ENCODE data around the gene PLOD3. TPM values are rescaled to one million over a fixed set of nuclear protein-coding genes. Genes with fewer than 3 reads are reported as not detected.
A peak's percentile ranks its signal among the peaks of the same experiment; 100 is the strongest.

The PLOD3 gene
- total and polyA plus RNA-seq, 10 donors: 20.4 to 72.5 (median 50.3) TPM

DNA sequence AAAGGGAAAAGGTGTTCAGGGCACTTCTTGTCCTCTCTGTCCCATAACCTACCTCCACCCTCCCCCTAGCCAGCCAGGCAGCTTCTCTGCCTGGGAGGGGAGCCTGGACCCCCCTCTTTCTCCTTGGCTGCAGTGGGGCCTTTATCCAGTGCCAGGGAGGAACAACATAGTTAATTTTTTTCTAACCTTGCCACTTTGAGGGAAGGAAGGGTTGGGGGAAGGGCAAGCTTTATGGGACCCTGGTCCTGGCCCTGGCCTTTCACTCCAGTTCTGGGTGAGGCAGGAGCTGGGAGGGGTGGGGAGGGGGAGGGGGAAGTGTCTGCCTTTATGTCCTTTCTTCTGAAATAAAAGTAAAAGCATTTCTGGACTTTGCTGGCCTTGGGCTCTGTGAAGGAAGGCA, 56.5 kb downstream of the PLOD3 start:
- Histone ChIP-seq H3K27ac (peak overlapping the region in 2 of 8 donors; percentile 11 to 14), H3K36me3 (peaks cover 0 to 47% (median 17%) of the 10 kb centered on the region in 6 donors), H3K27me3 (replicated peaks in 1 of 7) (peaks cover 0 to 43% (median 38%) of the 10 kb centered on the region in 7 donors), H3K4me3 (no peak overlapping the region), H3K4me1 (peaks cover 26 to 48% (median 39%) of the 10 kb centered on the region in 6 donors), H3K9me3 (peaks cover 0 to 6% (median 0%) of the 10 kb centered on the region in 8 donors)
- no peak for TF ChIP-seq POLR2AphosphoS5 (IDR thresholded peaks at IDR 0.05)
- intact Hi-C loops (cut with DNase I; ENCODE audit: low total_unique reads): no loop called here
- no peak for DNase-seq

DNA sequence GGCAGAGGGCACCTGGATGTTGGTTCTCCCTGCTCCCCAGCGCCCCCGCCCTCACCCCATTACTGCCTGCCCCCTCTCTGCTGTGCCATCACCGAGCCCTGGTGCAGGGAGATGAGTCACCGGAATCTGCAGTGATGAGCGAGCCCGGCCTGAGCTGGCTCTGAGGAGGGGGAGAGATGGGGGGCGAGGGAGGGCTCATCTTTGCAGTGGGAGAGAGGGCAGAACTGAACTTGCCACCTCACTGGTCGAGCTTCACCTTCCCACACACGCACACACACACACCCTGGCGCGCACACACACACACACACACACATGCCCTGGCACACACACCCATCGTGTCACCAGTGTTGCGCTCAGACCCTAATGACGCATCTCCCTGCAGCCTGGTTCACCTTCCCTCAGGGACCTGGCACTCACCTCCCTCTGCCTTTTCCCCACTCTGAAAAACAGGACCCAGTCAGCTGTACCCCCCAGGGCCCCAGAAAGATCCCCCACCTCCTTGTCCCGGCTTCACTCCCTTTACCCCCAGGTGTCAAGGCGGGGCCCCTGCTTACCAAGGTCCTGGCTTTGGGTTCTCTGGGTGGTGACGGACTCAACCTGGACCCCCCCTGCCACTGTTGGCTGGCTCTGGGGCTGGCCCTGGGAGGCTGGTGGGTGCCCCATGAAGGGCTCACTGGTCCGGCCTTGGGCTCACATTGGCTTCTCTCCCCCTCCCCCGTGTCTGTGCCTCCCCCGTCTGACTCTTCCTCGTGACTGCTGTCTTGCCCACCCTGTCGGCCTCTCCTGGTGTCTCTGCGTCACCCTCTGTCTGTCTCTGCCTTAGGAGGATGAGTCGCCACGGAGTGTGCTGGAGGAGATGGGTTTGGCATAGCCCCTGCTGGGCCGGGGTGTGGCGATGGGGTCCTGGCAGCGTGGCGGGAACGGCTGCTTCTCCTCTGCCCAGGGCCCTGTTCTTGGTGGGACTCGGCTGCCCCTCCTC, 57.4 kb downstream of the PLOD3 start:
- H3K4me1 ChIP-seq: peaks cover 22 to 47% (median 37%) of the 10 kb centered on the region in 6 donors
- no peak for DNase-seq
- no peak overlapping the region for H3K4me3 ChIP-seq
- 82 to 93% (median 85%) methylated on average over 28 to 31 of the region's 31 CpGs for WGBS, 5 donors
- H3K27me3 ChIP-seq (replicated peaks in 1 of 7): peaks cover 0 to 34% (median 29%) of the 10 kb centered on the region in 7 donors
- H3K9me3 ChIP-seq: no peaks in the 10 kb centered on the region
- H3K27ac ChIP-seq: peak overlapping the region in 2 of 8 donors; percentile 11 to 36
- TF ChIP-seq POLR2AphosphoS5 (IDR thresholded peaks at IDR 0.05) (no peak), POLR2A (IDR thresholded peaks at IDR 0.05) (no peak)
- TF ChIP-seq, protein P1, sequence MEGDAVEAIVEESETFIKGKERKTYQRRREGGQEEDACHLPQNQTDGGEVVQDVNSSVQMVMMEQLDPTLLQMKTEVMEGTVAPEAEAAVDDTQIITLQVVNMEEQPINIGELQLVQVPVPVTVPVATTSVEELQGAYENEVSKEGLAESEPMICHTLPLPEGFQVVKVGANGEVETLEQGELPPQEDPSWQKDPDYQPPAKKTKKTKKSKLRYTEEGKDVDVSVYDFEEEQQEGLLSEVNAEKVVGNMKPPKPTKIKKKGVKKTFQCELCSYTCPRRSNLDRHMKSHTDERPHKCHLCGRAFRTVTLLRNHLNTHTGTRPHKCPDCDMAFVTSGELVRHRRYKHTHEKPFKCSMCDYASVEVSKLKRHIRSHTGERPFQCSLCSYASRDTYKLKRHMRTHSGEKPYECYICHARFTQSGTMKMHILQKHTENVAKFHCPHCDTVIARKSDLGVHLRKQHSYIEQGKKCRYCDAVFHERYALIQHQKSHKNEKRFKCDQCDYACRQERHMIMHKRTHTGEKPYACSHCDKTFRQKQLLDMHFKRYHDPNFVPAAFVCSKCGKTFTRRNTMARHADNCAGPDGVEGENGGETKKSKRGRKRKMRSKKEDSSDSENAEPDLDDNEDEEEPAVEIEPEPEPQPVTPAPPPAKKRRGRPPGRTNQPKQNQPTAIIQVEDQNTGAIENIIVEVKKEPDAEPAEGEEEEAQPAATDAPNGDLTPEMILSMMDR (IDR thresholded peaks at IDR 0.05 in 8 of 11, conservative IDR thresholded peaks at IDR 0.05 in 3 of 11): no peak
- H3K36me3 ChIP-seq: peaks cover 0 to 47% (median 17%) of the 10 kb centered on the region in 6 donors
- intact Hi-C loops (cut with DNase I; ENCODE audit: low total_unique reads): no loop called here

DNA sequence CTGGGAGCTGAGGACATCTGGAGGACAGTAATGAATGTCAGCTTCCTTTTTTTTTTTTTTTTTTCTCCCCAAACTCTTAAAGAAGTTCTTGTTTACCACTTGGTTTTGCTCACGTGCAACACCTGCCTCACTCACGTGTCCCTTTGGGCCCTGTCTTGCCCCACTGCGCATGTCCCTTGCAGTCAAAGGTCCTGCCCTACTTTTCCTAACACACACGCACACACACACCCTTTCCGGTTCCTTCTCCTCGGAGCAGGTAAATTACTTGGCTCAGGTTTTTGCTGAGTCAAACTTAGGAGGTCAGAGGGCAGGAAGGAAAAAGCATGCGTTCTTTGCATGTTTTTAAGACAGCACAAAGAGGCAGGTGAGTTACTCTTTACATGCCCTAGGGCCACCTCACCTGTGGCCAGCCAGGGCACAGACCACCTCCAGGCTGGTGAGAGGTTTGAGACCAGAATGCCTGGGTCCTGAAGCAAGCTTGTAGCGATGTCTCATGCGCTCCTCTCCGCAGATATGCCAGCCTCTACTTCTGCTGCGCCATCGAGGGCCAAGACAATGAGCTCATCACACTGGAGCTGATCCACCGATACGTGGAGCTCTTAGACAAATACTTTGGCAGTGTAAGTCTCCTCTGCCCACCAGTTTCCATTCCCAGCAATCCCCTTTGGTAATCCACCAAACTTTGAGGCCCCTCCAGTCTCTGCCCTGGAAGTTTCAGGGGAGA, 60.4 kb downstream of the PLOD3 start:
- H3K36me3 ChIP-seq: peaks cover 0 to 47% (median 17%) of the 10 kb centered on the region in 6 donors
- WGBS, 5 donors: 88 to 93% (median 90%) methylated on average over 14 of the region's 14 CpGs

DNA sequence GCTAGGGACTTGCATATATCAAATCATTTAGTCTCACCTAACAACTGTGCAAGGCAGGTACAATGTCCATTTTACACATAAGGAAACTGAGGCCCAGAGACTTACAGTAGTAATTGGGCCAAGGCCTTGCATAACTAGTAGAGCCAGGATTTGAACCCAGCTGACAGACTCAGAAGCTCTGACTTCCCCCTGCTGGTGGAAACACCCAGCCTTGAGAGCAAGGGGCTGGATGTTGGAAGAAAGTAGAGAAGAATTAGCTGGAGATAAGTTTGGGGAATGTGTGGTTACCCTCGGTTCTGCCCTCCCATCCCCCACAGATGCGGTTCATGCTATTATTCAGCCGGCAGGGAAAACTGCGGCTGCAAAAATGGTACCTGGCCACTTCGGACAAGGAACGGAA, 61.1 kb downstream of the PLOD3 start:
- Histone ChIP-seq H3K4me3 (no peak overlapping the region), H3K9me3 (no peaks in the 10 kb centered on the region), H3K36me3 (peaks cover 0 to 47% (median 17%) of the 10 kb centered on the region in 6 donors), H3K4me1 (peaks cover 7 to 29% (median 19%) of the 10 kb centered on the region in 6 donors), H3K27me3 (replicated peaks in 1 of 7) (no peaks in the 10 kb centered on the region), H3K27ac (no peak overlapping the region)
- TF ChIP-seq POLR2A (IDR thresholded peaks at IDR 0.05): no peak
- TF ChIP-seq, protein P1 (IDR thresholded peaks at IDR 0.05 in 8 of 11, conservative IDR thresholded peaks at IDR 0.05 in 3 of 11): no peak
- TF ChIP-seq POLR2AphosphoS5 (IDR thresholded peaks at IDR 0.05): no peak
- intact Hi-C loops (cut with DNase I; ENCODE audit: low total_unique reads): no loop called here
- WGBS, 5 donors: 85 to 94% (median 91%) methylated on average over 6 of the region's 6 CpGs
- DNase-seq: no peak

More for the DNA sequence above, 60.4 kb downstream of the PLOD3 start:
- intact Hi-C loops (cut with DNase I; ENCODE audit: low total_unique reads): no loop called here
- no peak overlapping the region for H3K27ac ChIP-seq
- no peaks in the 10 kb centered on the region for H3K9me3 ChIP-seq
- no peak for DNase-seq
- peaks cover 7 to 32% (median 19%) of the 10 kb centered on the region in 6 donors for H3K4me1 ChIP-seq
- no peak overlapping the region for H3K4me3 ChIP-seq
- TF ChIP-seq POLR2A (IDR thresholded peaks at IDR 0.05): no peak
- no peak for TF ChIP-seq POLR2AphosphoS5 (IDR thresholded peaks at IDR 0.05)
- TF ChIP-seq, protein P1 (IDR thresholded peaks at IDR 0.05 in 8 of 11, conservative IDR thresholded peaks at IDR 0.05 in 3 of 11): no peak
- peaks cover 0 to 4% (median 0%) of the 10 kb centered on the region in 7 donors for H3K27me3 ChIP-seq (replicated peaks in 1 of 7)

Small RNA genes lying within 50 kb of the gene (microRNA-seq; reads per million reads assigned to microRNA genes)
- gene MIR4653: 0 to 0.28 (median 0) reads per million in 3 donors

Small RNA genes lying within 50 kb of the gene (small RNA-seq; reads per million reads assigned to genes)
- gene MIR4653: 0 reads per million in 4 donors

Other genes starting within 250 kb of the PLOD3 start
- gene MUC12, start 248.0 kb downstream of the PLOD3 start, total RNA-seq: under 1 TPM in 5 of 7 donors, not detected in 2; 0.07 to 0.89 (median 0.57) TPM
- gene MUC12, start 248.0 kb downstream of the PLOD3 start, polyA plus RNA-seq: 1 to 10 TPM in 2 of 3 donors, under 1 TPM in 1; 0.90 to 1.7 (median 1.3) TPM
- not detected for gene MUC17, start 197.5 kb downstream of the PLOD3 start, total RNA-seq
- not detected for gene MUC17, start 197.5 kb downstream of the PLOD3 start, polyA plus RNA-seq
- gene TRIM56, start 132.1 kb downstream of the PLOD3 start, total RNA-seq: 10 to 100 TPM; 34.9 to 82.2 (median 52.2) TPM
- 10 to 100 TPM in 1 of 3 donors, 1 to 10 TPM in 2; 5.0 to 16.0 (median 6.3) TPM for gene TRIM56, start 132.1 kb downstream of the PLOD3 start, polyA plus RNA-seq
- gene SERPINE1, start 90.5 kb downstream of the PLOD3 start, total RNA-seq: 10 to 100 TPM in 3 of 7 donors, 1 to 10 TPM in 4; 2.3 to 46.4 (median 8.0) TPM
- 1 to 10 TPM; 2.2 to 4.6 (median 2.6) TPM for gene SERPINE1, start 90.5 kb downstream of the PLOD3 start, polyA plus RNA-seq
- 10 to 100 TPM; 20.8 to 49.5 (median 30.4) TPM for gene AP1S1, start 63.1 kb downstream of the PLOD3 start, total RNA-seq
- gene AP1S1, start 63.1 kb downstream of the PLOD3 start, polyA plus RNA-seq: 10 to 100 TPM; 15.4 to 45.0 (median 31.8) TPM
- under 1 TPM in 2 of 7 donors, not detected in 5; 0.19 to 0.21 TPM for gene VGF, start 52.0 kb downstream of the PLOD3 start, total RNA-seq
- gene VGF, start 52.0 kb downstream of the PLOD3 start, polyA plus RNA-seq: under 1 TPM in 2 of 3 donors, not detected in 1; 0.06 to 0.09 TPM
- gene NAT16, start 37.3 kb downstream of the PLOD3 start, total RNA-seq: not detected
- gene NAT16, start 37.3 kb downstream of the PLOD3 start, polyA plus RNA-seq: not detected
- gene MOGAT3, start 16.5 kb downstream of the PLOD3 start, total RNA-seq: not detected
- gene MOGAT3, start 16.5 kb downstream of the PLOD3 start, polyA plus RNA-seq: not detected
- gene ZNHIT1, start 584 bp upstream of the PLOD3 start, total RNA-seq: 10 to 100 TPM; 47.3 to 69.3 (median 60.4) TPM
- gene ZNHIT1, start 584 bp upstream of the PLOD3 start, polyA plus RNA-seq: 100 to 1,000 TPM in 2 of 3 donors, 10 to 100 TPM in 1; 86.3 to 127 (median 103) TPM
- gene CLDN15, start 20.2 kb upstream of the PLOD3 start, total RNA-seq: 10 to 100 TPM; 16.7 to 49.2 (median 24.2) TPM
- 10 to 100 TPM; 11.1 to 26.4 (median 14.5) TPM for gene CLDN15, start 20.2 kb upstream of the PLOD3 start, polyA plus RNA-seq
- gene FIS1, start 27.5 kb upstream of the PLOD3 start, total RNA-seq: 100 to 1,000 TPM; 130 to 234 (median 179) TPM
- 100 to 1,000 TPM; 131 to 250 (median 179) TPM for gene FIS1, start 27.5 kb upstream of the PLOD3 start, polyA plus RNA-seq
- gene IFT22, start 104.2 kb upstream of the PLOD3 start, total RNA-seq: 1 to 10 TPM; 5.5 to 7.2 (median 6.5) TPM
- 10 to 100 TPM in 1 of 3 donors, 1 to 10 TPM in 2; 7.8 to 11.0 (median 8.0) TPM for gene IFT22, start 104.2 kb upstream of the PLOD3 start, polyA plus RNA-seq
- gene COL26A1, start 145.3 kb upstream of the PLOD3 start, total RNA-seq: under 1 TPM in 3 of 7 donors, not detected in 4; 0.15 to 0.23 (median 0.19) TPM
- under 1 TPM; 0.22 to 0.32 (median 0.29) TPM for gene COL26A1, start 145.3 kb upstream of the PLOD3 start, polyA plus RNA-seq